A549 (cell line): Measurements from ENCODE around the gene SOD2.

Source experiments
- CEBPB ChIP-seq, 2 experiments: fragments of >200 bp in 1 of 2; sonication (Bioruptor Twin) in 1 of 2; formaldehyde crosslinking in 1 of 2; IDR thresholded peaks; 2 replicates each; pipeline ENCODE4 v1.6.1; 2012 to 2016
- ESRRA ChIP-seq: fragments of 150-350 bp; IDR thresholded peaks from 2 replicates; pipeline ENCODE4 v1.6.1; 2014; ENCODE audit warnings: mild to moderate bottlenecking, low read length, borderline replicate concordance
- KDM5A ChIP-seq: fragments of 200-600 bp; sonication (generic); IDR thresholded peaks from 2 replicates; pipeline ENCODE4 v1.6.1; 2016; ENCODE audit warnings: antibody characterized with exemption, mild to moderate bottlenecking
- MAZ ChIP-seq: fragments of 150-350 bp; IDR thresholded peaks from 2 replicates; pipeline ENCODE4 v1.6.1; 2014; ENCODE audit warnings: antibody characterized with exemption, low read depth, low read length, borderline replicate concordance
- NFE2L2 ChIP-seq: fragments of 150-350 bp; conservative IDR thresholded peaks from 2 replicates; pipeline ENCODE4 v1.6.1; 2014; ENCODE audit warnings: low read length
- NR3C1 ChIP-seq: fragments of >200 bp; sonication (Bioruptor Twin); formaldehyde crosslinking; IDR thresholded peaks from 3 replicates; pipeline ENCODE4 v1.6.1; 2017
- POLR2A ChIP-seq: IDR thresholded peaks from 2 replicates; pipeline ENCODE4 v1.6.1; 2012; ENCODE audit warnings: mild to moderate bottlenecking, low read length
- RCOR1 ChIP-seq: fragments of 150-350 bp; IDR thresholded peaks from 2 replicates; pipeline ENCODE4 v1.6.1; 2014; ENCODE audit warnings: antibody characterized with exemption, low read length, low read depth
- TF ChIP-seq, protein P1 (sequence below): fragments of >200 bp; sonication (Bioruptor Twin); formaldehyde crosslinking; IDR thresholded peaks from 3 replicates; pipeline ENCODE4 v1.5.1; 2016
- TF ChIP-seq, protein P2 (sequence below): IDR thresholded peaks from 2 replicates; pipeline ENCODE4 v1.6.1; 2012
- TF ChIP-seq, protein P3 (sequence below): fragments of 150-350 bp; IDR thresholded peaks from 2 replicates; pipeline ENCODE4 v1.6.1; 2014; ENCODE audit warnings: low read depth, mild to moderate bottlenecking, low read length

DNA sequence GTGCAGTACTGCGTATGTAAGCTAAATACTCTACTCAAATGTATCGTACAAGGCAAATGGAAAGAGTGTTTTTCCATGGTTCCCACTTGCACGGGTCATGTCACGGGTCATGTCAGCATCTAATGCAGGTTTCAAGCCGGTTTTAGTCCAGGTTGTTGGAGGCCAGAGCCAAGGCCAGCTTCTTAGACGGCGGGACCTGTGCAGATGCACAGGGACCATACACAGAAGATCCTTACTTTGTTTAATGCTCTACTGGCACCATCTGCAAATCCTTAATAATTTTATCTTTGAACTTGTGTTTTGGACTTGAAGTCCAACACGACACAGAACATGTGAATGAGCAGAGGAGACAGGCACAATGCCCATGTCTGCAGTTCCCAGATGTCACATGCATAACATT is 42.7 kb downstream of the SOD2 start:
- TF ChIP-seq POLR2A (no peak), RCOR1 (no peak), NFE2L2 (no peak), CEBPB (IDR thresholded peaks at IDR 0.05) (no peak), NR3C1 (no peak), ESRRA (no peak), KDM5A (no peak), MAZ (no peak)
- TF ChIP-seq, protein P1, sequence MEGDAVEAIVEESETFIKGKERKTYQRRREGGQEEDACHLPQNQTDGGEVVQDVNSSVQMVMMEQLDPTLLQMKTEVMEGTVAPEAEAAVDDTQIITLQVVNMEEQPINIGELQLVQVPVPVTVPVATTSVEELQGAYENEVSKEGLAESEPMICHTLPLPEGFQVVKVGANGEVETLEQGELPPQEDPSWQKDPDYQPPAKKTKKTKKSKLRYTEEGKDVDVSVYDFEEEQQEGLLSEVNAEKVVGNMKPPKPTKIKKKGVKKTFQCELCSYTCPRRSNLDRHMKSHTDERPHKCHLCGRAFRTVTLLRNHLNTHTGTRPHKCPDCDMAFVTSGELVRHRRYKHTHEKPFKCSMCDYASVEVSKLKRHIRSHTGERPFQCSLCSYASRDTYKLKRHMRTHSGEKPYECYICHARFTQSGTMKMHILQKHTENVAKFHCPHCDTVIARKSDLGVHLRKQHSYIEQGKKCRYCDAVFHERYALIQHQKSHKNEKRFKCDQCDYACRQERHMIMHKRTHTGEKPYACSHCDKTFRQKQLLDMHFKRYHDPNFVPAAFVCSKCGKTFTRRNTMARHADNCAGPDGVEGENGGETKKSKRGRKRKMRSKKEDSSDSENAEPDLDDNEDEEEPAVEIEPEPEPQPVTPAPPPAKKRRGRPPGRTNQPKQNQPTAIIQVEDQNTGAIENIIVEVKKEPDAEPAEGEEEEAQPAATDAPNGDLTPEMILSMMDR, result no peak
- TF ChIP-seq, protein P2, sequence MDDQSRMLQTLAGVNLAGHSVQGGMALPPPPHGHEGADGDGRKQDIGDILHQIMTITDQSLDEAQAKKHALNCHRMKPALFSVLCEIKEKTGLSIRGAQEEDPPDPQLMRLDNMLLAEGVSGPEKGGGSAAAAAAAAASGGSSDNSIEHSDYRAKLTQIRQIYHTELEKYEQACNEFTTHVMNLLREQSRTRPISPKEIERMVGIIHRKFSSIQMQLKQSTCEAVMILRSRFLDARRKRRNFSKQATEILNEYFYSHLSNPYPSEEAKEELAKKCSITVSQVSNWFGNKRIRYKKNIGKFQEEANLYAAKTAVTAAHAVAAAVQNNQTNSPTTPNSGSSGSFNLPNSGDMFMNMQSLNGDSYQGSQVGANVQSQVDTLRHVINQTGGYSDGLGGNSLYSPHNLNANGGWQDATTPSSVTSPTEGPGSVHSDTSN, result no peak
- TF ChIP-seq, protein P3, sequence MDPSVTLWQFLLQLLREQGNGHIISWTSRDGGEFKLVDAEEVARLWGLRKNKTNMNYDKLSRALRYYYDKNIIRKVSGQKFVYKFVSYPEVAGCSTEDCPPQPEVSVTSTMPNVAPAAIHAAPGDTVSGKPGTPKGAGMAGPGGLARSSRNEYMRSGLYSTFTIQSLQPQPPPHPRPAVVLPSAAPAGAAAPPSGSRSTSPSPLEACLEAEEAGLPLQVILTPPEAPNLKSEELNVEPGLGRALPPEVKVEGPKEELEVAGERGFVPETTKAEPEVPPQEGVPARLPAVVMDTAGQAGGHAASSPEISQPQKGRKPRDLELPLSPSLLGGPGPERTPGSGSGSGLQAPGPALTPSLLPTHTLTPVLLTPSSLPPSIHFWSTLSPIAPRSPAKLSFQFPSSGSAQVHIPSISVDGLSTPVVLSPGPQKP, result no peak
